22Rv1 (cell line): ENCODE measurements around the gene RBM12.

Source experiments
- H3K27ac ChIP-seq: fragments of 450-650 bp; 2 replicates; pipeline ENCODE4 v1.5.1; 2017
- CTCF ChIP-seq: fragments of 450-650 bp; IDR thresholded peaks from 2 replicates; pipeline ENCODE4 v1.5.1; 2017; ENCODE audit warnings: mild to moderate bottlenecking
- ZFX ChIP-seq: fragments of 450-650 bp; IDR thresholded peaks from 2 replicates; pipeline ENCODE4 v1.6.1; 2017; ENCODE audit warnings: antibody characterized with exemption, borderline replicate concordance

Gene RBM12

GRCh38 chr20:35600176-35600992 lies 64.3 kb downstream of the RBM12 start:
- TF ChIP-seq CTCF (no peak), ZFX (no peak)
- H3K27ac ChIP-seq = no peak overlapping the region

- TF ChIP-seq CTCF (no peak), ZFX (no peak)
- H3K27ac ChIP-seq = no peak overlapping the region
These were observed 65.0 kb downstream of the RBM12 start for GRCh38 chr20:35599776-35600120.
